WTC11 (cell line): ENCODE results near the gene ALOX15B. TPM values are rescaled to one million over a fixed set of nuclear protein-coding genes. Genes with fewer than 3 reads are reported as not detected.

Source experiments
- ATAC-seq: fragments of 200-7000 bp; cut with Tn5 transposase; 2 replicates; pipeline ENCODE4 v1.10.0; 2021; ENCODE audit warnings: mild to moderate bottlenecking, moderate library complexity
- CTCF ChIA-PET: fragments of 300-600 bp; sonication (Branson Sonifier 250); formaldehyde crosslinking; loops from one replicate; lab custom pipeline; 2021; ENCODE audit warnings: antibody characterized with exemption; lab: Charles Lee
- POLR2A ChIA-PET: fragments of 350-600 bp; sonication (Branson Sonifier 250); formaldehyde crosslinking; loops from one replicate; lab custom pipeline; 2021; ENCODE audit warnings: antibody characterized with exemption; lab: Charles Lee
- DNase-seq: peaks from one replicate; pipeline ENCODE4 v3.0.0; 2021; ENCODE audit warnings: low spot score
- H3K27ac Mint-ChIP-seq: 2 replicates; pipeline ENCODE4 v1.8.0; 2021; ENCODE audit warnings: mixed read lengths
- H3K27me3 Mint-ChIP-seq: 2 replicates; pipeline ENCODE4 v1.8.0; 2021; ENCODE audit warnings: low read depth, mild to moderate bottlenecking, moderate library complexity, mixed read lengths
- H3K36me3 Mint-ChIP-seq: 2 replicates; pipeline ENCODE4 v1.8.0; 2021; ENCODE audit warnings: mixed read lengths
- H3K4me1 Mint-ChIP-seq: 2 replicates; pipeline ENCODE4 v1.8.0; 2022; ENCODE audit warnings: mixed read lengths
- H3K4me3 Mint-ChIP-seq: 2 replicates; pipeline ENCODE4 v1.8.0; 2021; ENCODE audit warnings: mild to moderate bottlenecking, moderate library complexity, mixed read lengths
- H3K9me3 Mint-ChIP-seq: 2 replicates; pipeline ENCODE4 v1.8.0; 2021; ENCODE audit warnings: mixed read lengths
- CBFB ChIP-seq: sonication (generic); formaldehyde crosslinking; IDR thresholded peaks from 2 replicates; pipeline ENCODE4 v1.8.1; 2022; ENCODE audit warnings: mild to moderate bottlenecking, low read depth, missing genetic modification reagents
- ESRRA ChIP-seq: sonication (generic); formaldehyde crosslinking; IDR thresholded peaks from 2 replicates; pipeline ENCODE4 v1.8.1; 2022; ENCODE audit warnings: mild to moderate bottlenecking, missing genetic modification reagents, borderline replicate concordance
- FOXJ3 ChIP-seq: sonication (generic); formaldehyde crosslinking; IDR thresholded peaks from 2 replicates; pipeline ENCODE4 v1.9.0; 2021; ENCODE audit warnings: missing genetic modification reagents, mild to moderate bottlenecking, borderline replicate concordance
- FOXP1 ChIP-seq: sonication (generic); formaldehyde crosslinking; IDR thresholded peaks from 2 replicates; pipeline ENCODE4 v1.8.0; 2022; ENCODE audit warnings: missing genetic modification reagents, mild to moderate bottlenecking, moderate library complexity, borderline replicate concordance
- GTF2I ChIP-seq: fragments of 250-450 bp; sonication (Bioruptor Pico); conservative IDR thresholded peaks from 2 replicates; pipeline ENCODE4 v1.4.0; 2021; ENCODE audit warnings: mild to moderate bottlenecking
- IRF2 ChIP-seq: sonication (generic); formaldehyde crosslinking; IDR thresholded peaks from 2 replicates; pipeline ENCODE4 v1.8.0; 2022; ENCODE audit warnings: low read depth, missing genetic modification reagents, borderline replicate concordance
- JAZF1 ChIP-seq: fragments of 250-450 bp; sonication (Bioruptor Pico); IDR thresholded peaks from 2 replicates; pipeline ENCODE4 v1.9.0; 2021; ENCODE audit warnings: moderate library complexity, mild to moderate bottlenecking, inconsistent platforms
- JUN ChIP-seq: sonication (generic); formaldehyde crosslinking; IDR thresholded peaks from 2 replicates; pipeline ENCODE4 v1.8.0; 2023; ENCODE audit warnings: mild to moderate bottlenecking, missing genetic modification reagents
- NR3C1 ChIP-seq: sonication (generic); formaldehyde crosslinking; conservative IDR thresholded peaks from 2 replicates; pipeline ENCODE4 v1.8.1; 2023; ENCODE audit warnings: low read depth, mild to moderate bottlenecking, missing genetic modification reagents
- RELA ChIP-seq: sonication (generic); formaldehyde crosslinking; IDR thresholded peaks from 2 replicates; pipeline ENCODE4 v1.8.1; 2022; ENCODE audit warnings: missing genetic modification reagents, mild to moderate bottlenecking, borderline replicate concordance
- TCF7 ChIP-seq: sonication (generic); formaldehyde crosslinking; IDR thresholded peaks from 2 replicates; pipeline ENCODE4 v1.8.0; 2022; ENCODE audit warnings: mild to moderate bottlenecking, low read depth, missing genetic modification reagents, moderate library complexity
- ZNF416 ChIP-seq: fragments of 250-450 bp; sonication (Bioruptor Pico); IDR thresholded peaks from 2 replicates; pipeline ENCODE4 v1.9.0; 2021; ENCODE audit warnings: mild to moderate bottlenecking, inconsistent platforms
- ZNF671 ChIP-seq: fragments of 250-450 bp; sonication (Bioruptor Pico); IDR thresholded peaks from 2 replicates; pipeline ENCODE4 v1.8.0; 2021; ENCODE audit warnings: mild to moderate bottlenecking
- total RNA-seq: library from RNA; stranded (reverse); gene quantifications from 3 replicates; pipeline ENCODE4 v1.2.3, GENCODE V29; 2021
- TF ChIP-seq, protein P1 (sequence below): sonication (generic); formaldehyde crosslinking; IDR thresholded peaks from 2 replicates; pipeline ENCODE4 v1.8.1; 2022; ENCODE audit warnings: low read depth, missing genetic modification reagents, borderline replicate concordance
- TF ChIP-seq, protein P2 (sequence below): fragments of 250-450 bp; sonication (Bioruptor Pico); IDR thresholded peaks from 2 replicates; pipeline ENCODE4 v1.8.0; 2021; ENCODE audit warnings: mild to moderate bottlenecking
- TF ChIP-seq, protein P3 (sequence below): sonication (generic); formaldehyde crosslinking; IDR thresholded peaks from 2 replicates; pipeline ENCODE4 v1.8.1; 2022; ENCODE audit warnings: mild to moderate bottlenecking, moderate library complexity, missing genetic modification reagents
- TF ChIP-seq, protein P4 (sequence below): sonication (generic); formaldehyde crosslinking; IDR thresholded peaks from 2 replicates; pipeline ENCODE4 v1.8.0; 2023; ENCODE audit warnings: missing genetic modification reagents
- TF ChIP-seq, protein P5 (sequence below): sonication (generic); formaldehyde crosslinking; IDR thresholded peaks from 2 replicates; pipeline ENCODE4 v1.8.1; 2023; ENCODE audit warnings: mild to moderate bottlenecking, missing genetic modification reagents
- TF ChIP-seq, protein P6 (sequence below): sonication (generic); formaldehyde crosslinking; IDR thresholded peaks from 2 replicates; pipeline ENCODE4 v1.8.1; 2022; ENCODE audit warnings: missing genetic modification reagents, borderline replicate concordance
- TF ChIP-seq, protein P7 (sequence below): sonication (generic); formaldehyde crosslinking; conservative IDR thresholded peaks from 2 replicates; pipeline ENCODE4 v1.8.1; 2022; ENCODE audit warnings: mild to moderate bottlenecking, missing genetic modification reagents
- TF ChIP-seq, protein P8 (sequence below): fragments of 250-450 bp; sonication (Bioruptor Pico); IDR thresholded peaks from 2 replicates; pipeline ENCODE4 v1.9.0; 2021; ENCODE audit warnings: mild to moderate bottlenecking
- TF ChIP-seq, protein P9 (sequence below): sonication (generic); formaldehyde crosslinking; IDR thresholded peaks from 2 replicates; pipeline ENCODE4 v1.8.1; 2023; ENCODE audit warnings: mild to moderate bottlenecking, missing genetic modification reagents, moderate library complexity

The ALOX15B gene
- total RNA-seq, 1 experiment from 2014 or later, result 0.22 TPM

DNA sequence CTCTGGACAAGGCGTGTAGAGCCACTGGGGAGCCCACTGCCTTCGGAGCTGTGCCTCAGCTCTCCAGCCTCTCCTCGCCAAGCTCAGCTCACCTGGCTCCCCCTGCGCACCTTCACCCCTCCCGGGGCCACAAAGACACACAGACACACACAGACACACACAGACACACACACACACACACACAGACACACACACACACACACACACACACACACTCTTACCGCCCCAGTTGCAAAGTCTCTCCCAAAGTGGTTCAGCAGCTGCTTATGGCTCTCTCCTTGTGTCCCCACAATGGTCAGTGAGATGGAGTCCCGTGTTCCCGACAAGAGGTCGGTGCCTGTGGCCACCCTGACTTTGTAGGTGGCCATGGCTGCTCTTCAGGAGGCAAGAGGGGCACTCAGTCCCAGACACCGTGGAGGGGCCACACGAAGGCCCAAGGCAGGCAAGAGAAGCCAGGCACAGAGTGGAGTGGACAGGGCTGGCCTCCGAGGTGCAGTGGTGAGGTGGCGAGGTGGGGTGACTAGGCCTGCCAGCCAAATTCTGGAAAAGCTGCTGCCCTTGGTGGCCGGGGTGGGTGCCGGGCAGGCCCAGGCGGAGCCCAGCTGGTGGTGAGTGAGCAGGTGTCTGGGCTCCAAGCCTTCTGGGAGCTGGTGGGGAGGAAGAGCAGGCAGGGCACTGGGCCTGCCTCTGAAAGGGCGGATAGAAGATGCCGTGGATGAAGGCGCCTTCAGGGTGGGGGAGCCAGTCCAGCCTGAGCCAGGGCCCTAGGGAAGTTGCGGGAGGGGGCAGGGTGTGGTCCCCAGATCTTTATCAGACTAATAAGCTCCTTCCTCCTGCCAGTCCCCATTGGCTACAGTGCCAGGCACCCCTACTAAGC is 48.5 kb downstream of the ALOX15B start, which contains the start of gene ALOX12B:
ALOX12B (minus strand) TSS at position 642 of the 877 bp plus-strand sequence; CDS start at position 368, 274 bp downstream.
- no peak for ATAC-seq
- ChIA-PET POLR2A (interaction anchor here (0.6 kb wide), 1 partner anchor 63 kb away, joined by 4 read pairs; no protein-coding TSS in a partner anchor), CTCF (interaction anchor here (0.9 to 4.8 kb wide), 12 partner anchors 8 to 213 kb away, joined by 3 to 47 read pairs (median 5); no protein-coding TSS in a partner anchor)
- H3K4me1 Mint-ChIP-seq, result peaks cover 12% of the 10 kb centered on the region
- H3K4me3 Mint-ChIP-seq, result no peak within 1 kb of the TSS
- no peak for DNase-seq
- H3K27me3 Mint-ChIP-seq, result peaks cover 55% of the 10 kb centered on the region
- H3K36me3 Mint-ChIP-seq, result no peaks in the 10 kb centered on the region
- TF ChIP-seq, protein P1, sequence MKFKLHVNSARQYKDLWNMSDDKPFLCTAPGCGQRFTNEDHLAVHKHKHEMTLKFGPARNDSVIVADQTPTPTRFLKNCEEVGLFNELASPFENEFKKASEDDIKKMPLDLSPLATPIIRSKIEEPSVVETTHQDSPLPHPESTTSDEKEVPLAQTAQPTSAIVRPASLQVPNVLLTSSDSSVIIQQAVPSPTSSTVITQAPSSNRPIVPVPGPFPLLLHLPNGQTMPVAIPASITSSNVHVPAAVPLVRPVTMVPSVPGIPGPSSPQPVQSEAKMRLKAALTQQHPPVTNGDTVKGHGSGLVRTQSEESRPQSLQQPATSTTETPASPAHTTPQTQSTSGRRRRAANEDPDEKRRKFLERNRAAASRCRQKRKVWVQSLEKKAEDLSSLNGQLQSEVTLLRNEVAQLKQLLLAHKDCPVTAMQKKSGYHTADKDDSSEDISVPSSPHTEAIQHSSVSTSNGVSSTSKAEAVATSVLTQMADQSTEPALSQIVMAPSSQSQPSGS, result no peak
- TF ChIP-seq JAZF1 (CRISPR knock-in tag) (no peak), FOXP1 (CRISPR knock-in tag) (no peak), CBFB (CRISPR knock-in tag) (no peak), GTF2I (no peak), JUN (CRISPR knock-in tag) (no peak), IRF2 (CRISPR knock-in tag) (no peak)
- TF ChIP-seq, protein P2, sequence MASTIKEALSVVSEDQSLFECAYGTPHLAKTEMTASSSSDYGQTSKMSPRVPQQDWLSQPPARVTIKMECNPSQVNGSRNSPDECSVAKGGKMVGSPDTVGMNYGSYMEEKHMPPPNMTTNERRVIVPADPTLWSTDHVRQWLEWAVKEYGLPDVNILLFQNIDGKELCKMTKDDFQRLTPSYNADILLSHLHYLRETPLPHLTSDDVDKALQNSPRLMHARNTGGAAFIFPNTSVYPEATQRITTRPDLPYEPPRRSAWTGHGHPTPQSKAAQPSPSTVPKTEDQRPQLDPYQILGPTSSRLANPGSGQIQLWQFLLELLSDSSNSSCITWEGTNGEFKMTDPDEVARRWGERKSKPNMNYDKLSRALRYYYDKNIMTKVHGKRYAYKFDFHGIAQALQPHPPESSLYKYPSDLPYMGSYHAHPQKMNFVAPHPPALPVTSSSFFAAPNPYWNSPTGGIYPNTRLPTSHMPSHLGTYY (CRISPR knock-in tag), result no peak
- TF ChIP-seq, protein P3, sequence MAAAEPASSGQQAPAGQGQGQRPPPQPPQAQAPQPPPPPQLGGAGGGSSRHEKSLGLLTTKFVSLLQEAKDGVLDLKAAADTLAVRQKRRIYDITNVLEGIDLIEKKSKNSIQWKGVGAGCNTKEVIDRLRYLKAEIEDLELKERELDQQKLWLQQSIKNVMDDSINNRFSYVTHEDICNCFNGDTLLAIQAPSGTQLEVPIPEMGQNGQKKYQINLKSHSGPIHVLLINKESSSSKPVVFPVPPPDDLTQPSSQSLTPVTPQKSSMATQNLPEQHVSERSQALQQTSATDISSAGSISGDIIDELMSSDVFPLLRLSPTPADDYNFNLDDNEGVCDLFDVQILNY, result no peak
- TF ChIP-seq, protein P4, sequence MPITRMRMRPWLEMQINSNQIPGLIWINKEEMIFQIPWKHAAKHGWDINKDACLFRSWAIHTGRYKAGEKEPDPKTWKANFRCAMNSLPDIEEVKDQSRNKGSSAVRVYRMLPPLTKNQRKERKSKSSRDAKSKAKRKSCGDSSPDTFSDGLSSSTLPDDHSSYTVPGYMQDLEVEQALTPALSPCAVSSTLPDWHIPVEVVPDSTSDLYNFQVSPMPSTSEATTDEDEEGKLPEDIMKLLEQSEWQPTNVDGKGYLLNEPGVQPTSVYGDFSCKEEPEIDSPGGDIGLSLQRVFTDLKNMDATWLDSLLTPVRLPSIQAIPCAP (CRISPR knock-in tag), result no peak
- TF ChIP-seq, protein P5, sequence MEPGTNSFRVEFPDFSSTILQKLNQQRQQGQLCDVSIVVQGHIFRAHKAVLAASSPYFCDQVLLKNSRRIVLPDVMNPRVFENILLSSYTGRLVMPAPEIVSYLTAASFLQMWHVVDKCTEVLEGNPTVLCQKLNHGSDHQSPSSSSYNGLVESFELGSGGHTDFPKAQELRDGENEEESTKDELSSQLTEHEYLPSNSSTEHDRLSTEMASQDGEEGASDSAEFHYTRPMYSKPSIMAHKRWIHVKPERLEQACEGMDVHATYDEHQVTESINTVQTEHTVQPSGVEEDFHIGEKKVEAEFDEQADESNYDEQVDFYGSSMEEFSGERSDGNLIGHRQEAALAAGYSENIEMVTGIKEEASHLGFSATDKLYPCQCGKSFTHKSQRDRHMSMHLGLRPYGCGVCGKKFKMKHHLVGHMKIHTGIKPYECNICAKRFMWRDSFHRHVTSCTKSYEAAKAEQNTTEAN (CRISPR knock-in tag), result no peak
- TF ChIP-seq, protein P6, sequence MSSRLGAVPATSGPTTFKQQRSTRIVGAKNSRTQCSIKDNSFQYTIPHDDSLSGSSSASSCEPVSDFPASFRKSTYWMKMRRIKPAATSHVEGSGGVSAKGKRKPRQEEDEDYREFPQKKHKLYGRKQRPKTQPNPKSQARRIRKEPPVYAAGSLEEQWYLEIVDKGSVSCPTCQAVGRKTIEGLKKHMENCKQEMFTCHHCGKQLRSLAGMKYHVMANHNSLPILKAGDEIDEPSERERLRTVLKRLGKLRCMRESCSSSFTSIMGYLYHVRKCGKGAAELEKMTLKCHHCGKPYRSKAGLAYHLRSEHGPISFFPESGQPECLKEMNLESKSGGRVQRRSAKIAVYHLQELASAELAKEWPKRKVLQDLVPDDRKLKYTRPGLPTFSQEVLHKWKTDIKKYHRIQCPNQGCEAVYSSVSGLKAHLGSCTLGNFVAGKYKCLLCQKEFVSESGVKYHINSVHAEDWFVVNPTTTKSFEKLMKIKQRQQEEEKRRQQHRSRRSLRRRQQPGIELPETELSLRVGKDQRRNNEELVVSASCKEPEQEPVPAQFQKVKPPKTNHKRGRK (CRISPR knock-in tag), result no peak
- TF ChIP-seq, protein P7, sequence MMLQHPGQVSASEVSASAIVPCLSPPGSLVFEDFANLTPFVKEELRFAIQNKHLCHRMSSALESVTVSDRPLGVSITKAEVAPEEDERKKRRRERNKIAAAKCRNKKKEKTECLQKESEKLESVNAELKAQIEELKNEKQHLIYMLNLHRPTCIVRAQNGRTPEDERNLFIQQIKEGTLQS, result no peak
- TF ChIP-seq, protein P8, sequence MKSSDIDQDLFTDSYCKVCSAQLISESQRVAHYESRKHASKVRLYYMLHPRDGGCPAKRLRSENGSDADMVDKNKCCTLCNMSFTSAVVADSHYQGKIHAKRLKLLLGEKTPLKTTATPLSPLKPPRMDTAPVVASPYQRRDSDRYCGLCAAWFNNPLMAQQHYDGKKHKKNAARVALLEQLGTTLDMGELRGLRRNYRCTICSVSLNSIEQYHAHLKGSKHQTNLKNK (CRISPR knock-in tag), result no peak
- no peaks in the 10 kb centered on the region for H3K9me3 Mint-ChIP-seq
- H3K27ac Mint-ChIP-seq, result no peak within 1 kb of the TSS

DNA sequence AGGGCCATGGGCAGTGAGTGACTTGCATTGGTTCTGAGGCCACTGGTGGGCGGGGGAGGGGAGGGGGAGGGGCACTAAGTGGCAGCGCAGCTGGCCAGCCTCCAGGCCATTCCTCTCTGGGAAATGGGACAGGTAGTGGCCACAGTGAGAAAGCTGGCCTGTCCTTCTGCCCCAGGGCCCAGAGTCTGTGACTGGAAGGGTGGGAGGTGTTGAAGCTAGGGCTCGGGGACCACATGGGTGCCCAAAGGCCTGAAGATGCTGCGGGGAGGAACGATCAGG is 49.0 kb downstream of the ALOX15B start:
- Mint-ChIP-seq H3K36me3 (no peaks in the 10 kb centered on the region), H3K4me3 (no peak overlapping the region), H3K27me3 (peaks cover 49% of the 10 kb centered on the region), H3K9me3 (no peaks in the 10 kb centered on the region), H3K27ac (no peak overlapping the region), H3K4me1 (peaks cover 12% of the 10 kb centered on the region)
- ATAC-seq (no peak; the same call in 1 of the 2 replicates), DNase-seq (no peak)
- POLR2A ChIA-PET, result no interaction called here
- CTCF ChIA-PET, result interaction anchor here (1.0 to 4.8 kb wide), 8 partner anchors 8 to 213 kb away, joined by 3 to 47 read pairs (median 6); no protein-coding TSS in a partner anchor
- TF ChIP-seq TCF7 (CRISPR knock-in tag), result no peak
- TF ChIP-seq, protein P9, sequence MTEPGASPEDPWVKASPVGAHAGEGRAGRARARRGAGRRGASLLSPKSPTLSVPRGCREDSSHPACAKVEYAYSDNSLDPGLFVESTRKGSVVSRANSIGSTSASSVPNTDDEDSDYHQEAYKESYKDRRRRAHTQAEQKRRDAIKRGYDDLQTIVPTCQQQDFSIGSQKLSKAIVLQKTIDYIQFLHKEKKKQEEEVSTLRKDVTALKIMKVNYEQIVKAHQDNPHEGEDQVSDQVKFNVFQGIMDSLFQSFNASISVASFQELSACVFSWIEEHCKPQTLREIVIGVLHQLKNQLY (CRISPR knock-in tag), result no peak
- no peak for TF ChIP-seq NR3C1 (CRISPR knock-in tag)
- TF ChIP-seq RELA (CRISPR knock-in tag), result no peak
- TF ChIP-seq, protein P6 (CRISPR knock-in tag), result no peak
- no peak for TF ChIP-seq ESRRA (CRISPR knock-in tag)
- TF ChIP-seq FOXJ3, result no peak
- TF ChIP-seq ZNF416, result no peak
- TF ChIP-seq JAZF1 (CRISPR knock-in tag), result no peak
- no peak for TF ChIP-seq ZNF671 (CRISPR knock-in tag)
- no peak for TF ChIP-seq GTF2I
